Left ventricle myocardium inferior (tissue), 1 donor: ENCODE measurements around the gene GRIK5. TPM values are rescaled to one million over a fixed set of nuclear protein-coding genes. Genes with fewer than 3 reads are reported as not detected.
"Not testable (repeated sequence)": the region's sequence is repeated elsewhere in the genome, so short reads cannot be mapped to it uniquely, and the experiment has no call there.

Experiments
- DNase-seq: peaks from one replicate; pipeline ENCODE4 v3.0.0-alpha.2; 2020
- H3K27ac ChIP-seq: fragments of 200-600 bp; replicated peaks from 2 replicates; pipeline ENCODE4 v1.8.0; 2021
- H3K27me3 ChIP-seq: fragments of 200-600 bp; 2 replicates; pipeline ENCODE4 v1.8.0; 2021; ENCODE audit warnings: low read depth
- H3K36me3 ChIP-seq: fragments of 200-600 bp; 2 replicates; pipeline ENCODE4 v1.8.0; 2021
- H3K4me1 ChIP-seq: fragments of 200-600 bp; 2 replicates; pipeline ENCODE4 v1.8.0; 2021
- H3K4me3 ChIP-seq: fragments of 200-600 bp; 2 replicates; pipeline ENCODE4 v1.8.0; 2021; ENCODE audit warnings: mild to moderate bottlenecking, moderate library complexity
- H3K9me3 ChIP-seq: fragments of 200-600 bp; replicated peaks from 2 replicates; pipeline ENCODE4 v1.8.0; 2021
- CTCF ChIP-seq: fragments of 200-600 bp; IDR thresholded peaks from 2 replicates; pipeline ENCODE4 v1.8.0; 2021; ENCODE audit warnings: antibody characterized with exemption, mild to moderate bottlenecking, borderline replicate concordance
- intact Hi-C: fragments of 100-400 bp; cut with micrococcal nuclease; formaldehyde crosslinking; loops from one replicate; pipeline ENCODE4 v1.11.0; 2022
- total RNA-seq: library from RNA; stranded (reverse); fragmentation: NEBNext Ultra II Directional; extraction: Animal tissue kit (Norgen Biotek cat#: 25700); gene quantifications from one replicate; pipeline ENCODE4 v1.2.1, GENCODE V29; 2021
- donor health status: DM: no; HTN: yes; CAD: no; lungs with severe emphysema.

Gene GRIK5
- total RNA-seq, 1 donor from 2014 or later: 2.1 TPM

DNA sequence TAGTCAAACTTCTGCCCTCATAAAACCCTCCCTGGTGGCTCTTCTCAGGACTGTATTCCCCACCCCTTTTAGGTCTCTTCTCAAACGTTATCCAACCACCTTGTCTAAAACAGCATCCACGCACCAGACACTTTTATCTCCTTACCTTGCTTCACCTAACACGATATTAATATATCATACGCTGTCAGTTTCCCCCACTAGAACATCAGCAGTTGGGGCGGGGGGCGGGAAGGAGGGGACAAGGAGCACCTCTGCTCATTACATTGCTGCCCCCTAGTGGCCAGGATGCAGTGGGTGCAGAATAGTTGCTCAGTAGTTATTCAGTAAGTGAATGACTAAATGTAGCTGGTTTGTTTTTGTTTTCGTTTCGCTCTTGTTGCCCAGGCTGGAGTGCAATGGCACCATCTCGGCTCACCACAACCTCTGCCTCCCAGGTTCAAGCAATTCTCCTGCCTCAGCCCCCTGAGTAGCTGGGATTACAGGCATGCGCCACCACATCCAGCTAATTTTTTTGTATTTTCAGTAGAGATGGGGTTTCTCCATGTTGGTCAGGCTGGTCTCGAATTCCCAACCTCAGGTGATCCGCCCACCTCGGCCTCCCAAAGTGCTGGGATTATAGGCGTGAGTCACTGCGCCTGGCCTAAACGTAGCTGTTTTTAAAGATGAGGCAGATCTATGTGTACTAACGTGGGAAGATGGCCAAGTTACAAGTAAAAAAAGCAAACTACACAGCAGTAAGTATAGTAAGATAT, 35.2 kb downstream of the GRIK5 start:
- intact Hi-C loops, H3K9me3 ChIP-seq, H3K36me3 ChIP-seq, H3K27me3 ChIP-seq, DNase-seq, H3K4me3 ChIP-seq: not testable (repeated sequence)
- Histone ChIP-seq H3K27ac (peak overlapping the region; percentile 38), H3K4me1 (peaks cover 25% of the 10 kb centered on the region)
- peak; percentile 86 for TF ChIP-seq CTCF

DNA sequence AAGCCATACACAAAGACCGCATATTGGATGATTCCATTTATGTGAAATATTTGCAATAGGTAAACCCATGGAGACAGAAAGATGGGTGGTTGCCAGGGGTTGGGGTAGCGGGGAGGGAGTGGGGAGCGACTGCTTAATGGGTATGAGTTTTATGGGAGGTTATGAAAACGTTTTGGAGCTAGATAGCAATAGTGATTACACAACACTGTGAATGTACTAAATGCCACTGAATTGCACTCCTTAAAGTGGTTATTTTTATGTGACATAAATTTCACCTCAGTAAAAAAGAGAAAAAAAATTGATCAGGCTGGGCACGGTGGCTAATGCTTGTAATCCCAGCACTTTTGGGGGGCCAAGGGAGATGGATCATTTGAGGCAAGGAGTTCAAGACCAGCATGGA, 36.6 kb downstream of the GRIK5 start:
- peaks cover 6% of the 10 kb centered on the region for H3K27me3 ChIP-seq
- no peaks in the 10 kb centered on the region for H3K36me3 ChIP-seq
- H3K4me1 ChIP-seq: peaks cover 17% of the 10 kb centered on the region
- DNase-seq: no peak
- H3K4me3 ChIP-seq: no peak overlapping the region
- no peak for TF ChIP-seq CTCF
- intact Hi-C loops: no loop called here
- H3K27ac ChIP-seq: no peak overlapping the region
- H3K9me3 ChIP-seq: no peaks in the 10 kb centered on the region

GRCh38 chr19:42032431-42032830, 37.6 kb downstream of the GRIK5 start:
- Histone ChIP-seq H3K4me1 (peaks cover 7% of the 10 kb centered on the region), H3K36me3 (no peaks in the 10 kb centered on the region), H3K4me3 (no peak overlapping the region), H3K9me3 (no peaks in the 10 kb centered on the region), H3K27ac (no peak overlapping the region), H3K27me3 (peaks cover 15% of the 10 kb centered on the region)
- DNase-seq: no peak
- TF ChIP-seq CTCF: no peak
- intact Hi-C loops: no loop called here

- Histone ChIP-seq H3K4me1 (peaks cover 5% of the 10 kb centered on the region), H3K27ac (no peak overlapping the region), H3K9me3 (no peaks in the 10 kb centered on the region), H3K4me3 (no peak overlapping the region), H3K27me3 (peaks cover 24% of the 10 kb centered on the region), H3K36me3 (no peaks in the 10 kb centered on the region)
- intact Hi-C loops: no loop called here
- TF ChIP-seq CTCF: no peak
- DNase-seq: no peak
Observed at GRCh38 chr19:42030645-42031440, 39.2 kb downstream of the GRIK5 start.

- peaks cover 31% of the 10 kb centered on the region for H3K27me3 ChIP-seq
- no peak for DNase-seq
- peak; percentile 39 for TF ChIP-seq CTCF
Observed at GRCh38 chr19:42028304-42029216, 41.4 kb downstream of the GRIK5 start.

More at GRCh38 chr19:42028304-42029216, 41.4 kb downstream of the GRIK5 start:
- H3K27ac ChIP-seq: no peak overlapping the region
- H3K4me3 ChIP-seq: no peak overlapping the region
- intact Hi-C loops: no loop called here
- H3K4me1 ChIP-seq: peaks cover 16% of the 10 kb centered on the region
- H3K9me3 ChIP-seq: no peaks in the 10 kb centered on the region
- H3K36me3 ChIP-seq: no peaks in the 10 kb centered on the region
